ENCODE data around the gene JMJD1C. TPM values are rescaled to one million over a fixed set of nuclear protein-coding genes. Genes with fewer than 3 reads are reported as not detected.

Gene JMJD1C
- total and polyA plus RNA-seq, 10 of the 15 experiments (the other 5 are each of a cell fraction or from before 2014, with no cell fraction given) = 31.2 to 83.3 (median 49.5) TPM

DNA sequence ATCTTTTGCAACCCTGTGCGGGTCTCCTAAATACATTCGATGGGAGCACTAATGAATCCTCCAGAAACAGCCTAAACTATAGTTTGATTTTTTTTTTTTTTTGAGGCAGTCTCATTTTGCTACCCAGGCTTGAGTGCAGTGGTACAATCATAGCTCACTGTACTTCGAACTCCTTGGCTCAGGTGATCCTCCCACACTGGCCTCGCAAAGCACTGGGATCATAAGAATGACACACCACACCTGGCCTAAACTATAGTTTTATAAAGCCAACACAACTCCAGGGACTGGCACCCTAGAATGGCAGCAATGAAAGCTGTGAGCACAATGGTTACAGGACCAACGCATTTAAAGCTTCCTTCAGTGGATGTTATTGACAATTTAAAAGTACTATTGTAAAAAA lies 14.5 kb upstream of the JMJD1C start:
- in situ Hi-C loops (cut with MboI) = no loop called here
- TF ChIP-seq, protein P1, sequence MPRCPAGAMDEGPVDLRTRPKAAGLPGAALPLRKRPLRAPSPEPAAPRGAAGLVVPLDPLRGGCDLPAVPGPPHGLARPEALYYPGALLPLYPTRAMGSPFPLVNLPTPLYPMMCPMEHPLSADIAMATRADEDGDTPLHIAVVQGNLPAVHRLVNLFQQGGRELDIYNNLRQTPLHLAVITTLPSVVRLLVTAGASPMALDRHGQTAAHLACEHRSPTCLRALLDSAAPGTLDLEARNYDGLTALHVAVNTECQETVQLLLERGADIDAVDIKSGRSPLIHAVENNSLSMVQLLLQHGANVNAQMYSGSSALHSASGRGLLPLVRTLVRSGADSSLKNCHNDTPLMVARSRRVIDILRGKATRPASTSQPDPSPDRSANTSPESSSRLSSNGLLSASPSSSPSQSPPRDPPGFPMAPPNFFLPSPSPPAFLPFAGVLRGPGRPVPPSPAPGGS (IDR thresholded peaks at IDR 0.05; ENCODE audit: borderline replicate concordance, insufficient read depth, low read depth, low read length, poor library complexity, severe bottlenecking) = no peak
- TF ChIP-seq, protein P2, sequence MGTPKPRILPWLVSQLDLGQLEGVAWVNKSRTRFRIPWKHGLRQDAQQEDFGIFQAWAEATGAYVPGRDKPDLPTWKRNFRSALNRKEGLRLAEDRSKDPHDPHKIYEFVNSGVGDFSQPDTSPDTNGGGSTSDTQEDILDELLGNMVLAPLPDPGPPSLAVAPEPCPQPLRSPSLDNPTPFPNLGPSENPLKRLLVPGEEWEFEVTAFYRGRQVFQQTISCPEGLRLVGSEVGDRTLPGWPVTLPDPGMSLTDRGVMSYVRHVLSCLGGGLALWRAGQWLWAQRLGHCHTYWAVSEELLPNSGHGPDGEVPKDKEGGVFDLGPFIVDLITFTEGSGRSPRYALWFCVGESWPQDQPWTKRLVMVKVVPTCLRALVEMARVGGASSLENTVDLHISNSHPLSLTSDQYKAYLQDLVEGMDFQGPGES (IDR thresholded peaks at IDR 0.05) = no peak
- TF ChIP-seq RELA (IDR thresholded peaks at IDR 0.05; ENCODE audit: borderline replicate concordance, partially characterized antibody) (no peak), CBX3 (IDR thresholded peaks at IDR 0.05; ENCODE audit: borderline replicate concordance, low read depth) (no peak), NR2C2 (IDR thresholded peaks at IDR 0.05; ENCODE audit: borderline replicate concordance, control insufficient read depth, insufficient read length, low read depth) (no peak), CBFB (IDR thresholded peaks at IDR 0.05; ENCODE audit: low read depth) (no peak), KLF5 (IDR thresholded peaks at IDR 0.05; ENCODE audit: partially characterized antibody) (no peak), SUPT20H (IDR thresholded peaks at IDR 0.05; ENCODE audit: borderline replicate concordance, control insufficient read depth, low read depth, low read length) (no peak), MEF2B (IDR thresholded peaks at IDR 0.05; ENCODE audit: partially characterized antibody, poor library complexity, severe bottlenecking) (no peak), IKZF1 (conservative IDR thresholded peaks at IDR 0.05) (no peak), JUND (IDR thresholded peaks at IDR 0.05; ENCODE audit: low read depth, low read length) (no peak)
- TF ChIP-seq, protein P3, sequence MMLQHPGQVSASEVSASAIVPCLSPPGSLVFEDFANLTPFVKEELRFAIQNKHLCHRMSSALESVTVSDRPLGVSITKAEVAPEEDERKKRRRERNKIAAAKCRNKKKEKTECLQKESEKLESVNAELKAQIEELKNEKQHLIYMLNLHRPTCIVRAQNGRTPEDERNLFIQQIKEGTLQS (IDR thresholded peaks at IDR 0.05; ENCODE audit: borderline replicate concordance, extremely low read depth, low read depth, low read length) = no peak
- TF ChIP-seq, protein P4, sequence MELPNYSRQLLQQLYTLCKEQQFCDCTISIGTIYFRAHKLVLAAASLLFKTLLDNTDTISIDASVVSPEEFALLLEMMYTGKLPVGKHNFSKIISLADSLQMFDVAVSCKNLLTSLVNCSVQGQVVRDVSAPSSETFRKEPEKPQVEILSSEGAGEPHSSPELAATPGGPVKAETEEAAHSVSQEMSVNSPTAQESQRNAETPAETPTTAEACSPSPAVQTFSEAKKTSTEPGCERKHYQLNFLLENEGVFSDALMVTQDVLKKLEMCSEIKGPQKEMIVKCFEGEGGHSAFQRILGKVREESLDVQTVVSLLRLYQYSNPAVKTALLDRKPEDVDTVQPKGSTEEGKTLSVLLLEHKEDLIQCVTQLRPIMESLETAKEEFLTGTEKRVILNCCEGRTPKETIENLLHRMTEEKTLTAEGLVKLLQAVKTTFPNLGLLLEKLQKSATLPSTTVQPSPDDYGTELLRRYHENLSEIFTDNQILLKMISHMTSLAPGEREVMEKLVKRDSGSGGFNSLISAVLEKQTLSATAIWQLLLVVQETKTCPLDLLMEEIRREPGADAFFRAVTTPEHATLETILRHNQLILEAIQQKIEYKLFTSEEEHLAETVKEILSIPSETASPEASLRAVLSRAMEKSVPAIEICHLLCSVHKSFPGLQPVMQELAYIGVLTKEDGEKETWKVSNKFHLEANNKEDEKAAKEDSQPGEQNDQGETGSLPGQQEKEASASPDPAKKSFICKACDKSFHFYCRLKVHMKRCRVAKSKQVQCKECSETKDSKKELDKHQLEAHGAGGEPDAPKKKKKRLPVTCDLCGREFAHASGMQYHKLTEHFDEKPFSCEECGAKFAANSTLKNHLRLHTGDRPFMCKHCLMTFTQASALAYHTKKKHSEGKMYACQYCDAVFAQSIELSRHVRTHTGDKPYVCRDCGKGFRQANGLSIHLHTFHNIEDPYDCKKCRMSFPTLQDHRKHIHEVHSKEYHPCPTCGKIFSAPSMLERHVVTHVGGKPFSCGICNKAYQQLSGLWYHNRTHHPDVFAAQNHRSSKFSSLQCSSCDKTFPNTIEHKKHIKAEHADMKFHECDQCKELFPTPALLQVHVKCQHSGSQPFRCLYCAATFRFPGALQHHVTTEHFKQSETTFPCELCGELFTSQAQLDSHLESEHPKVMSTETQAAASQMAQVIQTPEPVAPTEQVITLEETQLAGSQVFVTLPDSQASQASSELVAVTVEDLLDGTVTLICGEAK (IDR thresholded peaks at IDR 0.05; ENCODE audit: borderline replicate concordance) = no peak
- TF ChIP-seq, protein P5, sequence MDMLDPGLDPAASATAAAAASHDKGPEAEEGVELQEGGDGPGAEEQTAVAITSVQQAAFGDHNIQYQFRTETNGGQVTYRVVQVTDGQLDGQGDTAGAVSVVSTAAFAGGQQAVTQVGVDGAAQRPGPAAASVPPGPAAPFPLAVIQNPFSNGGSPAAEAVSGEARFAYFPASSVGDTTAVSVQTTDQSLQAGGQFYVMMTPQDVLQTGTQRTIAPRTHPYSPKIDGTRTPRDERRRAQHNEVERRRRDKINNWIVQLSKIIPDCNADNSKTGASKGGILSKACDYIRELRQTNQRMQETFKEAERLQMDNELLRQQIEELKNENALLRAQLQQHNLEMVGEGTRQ (IDR thresholded peaks at IDR 0.05; ENCODE audit: borderline replicate concordance, low read depth, low read length) = no peak
- H3K9me3 ChIP-seq (replicated peaks; ENCODE audit: control insufficient read depth, insufficient read depth, low read length) = no peaks in the 10 kb centered on the region; the same call in 2 of the 3 replicates
- ChIA-PET POLR2A (interaction anchor here (0.8 kb wide), 1 partner anchor 149 kb away, joined by 3 read pairs; no protein-coding TSS in a partner anchor), CTCF (interaction anchor here (3.7 kb wide), 1 partner anchor 10 kb away, joined by 12 read pairs; no protein-coding TSS in a partner anchor), SMC1A (ENCODE audit: uncharacterized antibody, unreplicated experiment) (interaction anchor here (1.9 kb wide), 1 partner anchor 9 kb away, joined by 7 read pairs; no protein-coding TSS in a partner anchor), RAD21 (ENCODE audit: unreplicated experiment) (no interaction called here)
- H2AFZ ChIP-seq (ENCODE audit: control insufficient read depth, low read depth, low read length) = no peak overlapping the region
- no peak overlapping the region for H3K27ac ChIP-seq (ENCODE audit: control insufficient read depth, insufficient read depth)
- H3K79me2 ChIP-seq (ENCODE audit: control insufficient read depth, insufficient read depth, low read length) = peaks cover 15% of the 10 kb centered on the region
- 91% methylated on average over 5 of the region's 5 CpGs for WGBS (ENCODE audit: insufficient coverage, insufficient replicate concordance, low lambda C conversion rate, missing lambda C conversion rate)
- intact Hi-C loops (cut with micrococcal nuclease; ENCODE audit: unreplicated experiment) = no loop called here
- H3K27me3 ChIP-seq (replicated peaks in 1 of 2; ENCODE audit: control insufficient read depth in 2 of 2, insufficient read depth in 2 of 2, low read length in 1 of 2) = no peaks in the 10 kb centered on the region
- no peak overlapping the region for H3K9ac ChIP-seq (ENCODE audit: control insufficient read depth, insufficient read depth, low read length)
- no TSS peak for BruUV-seq (replicated peaks)
- no peaks in the 10 kb centered on the region for H4K20me1 ChIP-seq (ENCODE audit: control insufficient read depth, insufficient read depth)
- H3K4me1 ChIP-seq (ENCODE audit: control insufficient read depth, insufficient read depth, low read length) = no peaks in the 10 kb centered on the region
- FAIRE-seq = no peak
- H3K4me2 ChIP-seq (ENCODE audit: control insufficient read depth, insufficient read depth) = no peak overlapping the region
- H3K4me3 ChIP-seq = no peak overlapping the region
- no peaks in the 10 kb centered on the region for H3K36me3 ChIP-seq (ENCODE audit: control insufficient read depth in 2 of 2, insufficient read depth in 2 of 2, low read length in 1 of 2)
- no peak for DNase-seq (ENCODE audit: low read depth, low spot score)
- ATAC-seq = no peak

Measured in GM12878 (cell line).